Activated naive CD4-positive, alpha-beta T cell treated with anti-CD3 and anti-CD28 coated beads, Interleukin-2, amount 50 U/mL, for 16 hours (primary cell): ENCODE measurements around the gene KRT81.

ENCODE experiments used
- DNase-seq: peaks from one replicate; pipeline ENCODE4 v3.0.0-alpha.2; 2020

KRT81 gene

DNA sequence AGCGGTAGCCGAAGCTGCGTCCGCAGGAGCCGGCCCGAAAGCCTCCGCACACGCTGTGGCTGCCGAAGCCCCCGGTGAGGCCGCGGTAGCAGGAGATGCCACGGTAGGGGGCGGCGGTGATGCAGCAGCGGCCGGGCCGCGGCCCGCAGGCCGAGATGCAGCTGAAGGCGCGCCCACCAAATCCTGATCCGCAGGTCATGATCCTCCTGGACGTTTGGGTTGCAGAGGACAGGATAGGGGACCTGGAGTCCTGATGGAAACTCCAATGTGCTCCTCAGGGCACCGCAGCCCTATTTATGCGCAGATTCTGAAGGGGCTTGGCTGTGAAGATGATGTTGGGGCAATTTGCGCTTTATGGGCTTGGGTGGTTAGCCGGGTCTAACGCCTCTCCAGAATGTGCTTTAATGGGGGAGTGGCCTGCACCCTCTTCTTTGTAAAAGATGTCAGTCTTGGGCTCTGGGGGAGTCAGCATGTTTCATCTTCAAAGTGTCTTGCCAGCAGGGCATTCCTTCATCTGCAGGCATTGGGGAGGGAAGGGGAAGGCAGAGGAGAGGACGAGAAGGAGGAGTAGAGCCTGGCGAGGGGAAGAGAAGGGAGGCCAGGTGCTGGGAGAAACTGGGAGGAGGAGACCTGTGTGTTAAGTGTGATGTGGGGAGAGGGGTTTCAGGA, at the start of gene KRT81:
Gene KRT81, minus strand, starts transcription at position 268 of the 669 bp plus-strand sequence. Its CDS starts 69 bp downstream, at position 199.
- no peak for DNase-seq

DNA sequence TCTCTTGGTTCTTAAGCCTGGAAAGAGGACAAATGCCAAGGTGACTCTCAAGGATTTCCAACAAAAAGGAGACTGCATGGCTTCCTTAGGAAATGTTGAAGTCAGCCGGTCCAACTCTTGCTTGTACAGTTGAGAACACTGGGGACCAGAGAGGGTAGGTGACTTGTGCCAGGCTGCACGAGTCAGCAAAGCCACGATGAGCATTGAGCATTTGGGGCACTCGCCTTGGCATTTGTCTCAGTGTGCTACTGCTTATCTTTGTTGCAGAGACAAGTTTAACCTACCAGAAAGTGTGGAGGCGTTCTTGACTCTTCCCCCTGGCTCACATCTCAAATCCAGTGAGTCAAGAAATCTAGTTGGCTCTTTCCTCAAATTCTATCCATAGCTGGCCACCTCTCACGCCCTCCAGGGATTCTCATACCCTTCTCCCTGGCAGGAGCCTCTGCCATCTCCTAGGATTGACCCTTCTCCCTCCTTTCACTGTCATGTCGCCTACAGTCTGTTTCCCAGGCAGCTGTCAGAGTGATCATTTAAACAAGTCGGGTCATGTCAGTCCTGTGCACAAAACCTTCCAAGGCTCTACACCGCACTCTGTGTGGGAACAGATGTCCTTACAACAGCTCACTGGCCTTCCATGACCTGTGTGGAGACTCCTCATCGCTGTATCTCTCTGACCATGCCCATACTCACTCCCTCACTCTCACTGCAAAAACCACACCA, 47.1 kb upstream of the KRT81 start:
- DNase-seq = no peak

- DNase-seq = no peak
These were observed 45.7 kb upstream of the KRT81 start for GRCh38 chr12:52337054-52337453.

DNA sequence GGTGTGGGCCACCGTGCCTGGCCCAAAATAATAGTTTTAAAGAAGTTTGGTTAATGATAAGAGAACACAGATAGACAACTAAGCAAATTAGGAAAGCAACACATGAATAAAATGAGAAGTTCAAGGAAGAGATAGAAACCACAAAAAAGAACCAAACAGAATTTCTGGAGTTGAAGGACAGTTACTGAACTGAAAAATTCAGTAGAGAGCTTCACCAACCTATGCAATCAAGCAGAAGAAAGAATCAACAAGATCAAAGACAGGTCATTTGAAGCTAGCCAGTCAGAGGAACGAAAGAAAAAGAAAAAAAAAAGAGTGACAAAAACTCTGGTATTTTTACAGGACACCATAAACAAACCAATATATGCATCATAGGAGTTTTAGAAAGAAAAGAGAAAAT, 45.3 kb upstream of the KRT81 start:
- no peak for DNase-seq

- no peak for DNase-seq
These were observed 44.4 kb upstream of the KRT81 start for GRCh38 chr12:52335598-52336262.

GRCh38 chr12:52334185-52334584, 42.9 kb upstream of the KRT81 start:
- no peak for DNase-seq

DNA sequence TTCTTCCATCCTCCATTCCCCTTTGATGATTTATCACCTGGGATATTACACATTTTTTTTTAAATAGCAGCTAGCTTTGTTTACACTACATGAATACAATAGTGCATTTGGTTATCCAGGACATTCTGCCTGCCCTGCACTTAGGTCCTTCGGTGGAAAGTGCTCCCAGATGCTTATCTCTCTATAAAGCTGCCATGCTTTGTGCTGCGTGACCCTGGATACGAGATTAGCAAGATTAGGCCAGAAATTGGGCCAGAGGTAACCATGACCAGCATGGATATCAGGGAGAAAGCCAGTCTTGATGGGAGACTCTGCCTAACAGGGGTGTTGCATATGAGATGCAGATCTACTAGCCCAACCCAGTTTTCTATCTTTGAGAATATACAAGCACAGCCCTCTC, 42.0 kb upstream of the KRT81 start:
- no peak for DNase-seq

- no peak for DNase-seq
These were observed 41.0 kb upstream of the KRT81 start for GRCh38 chr12:52332381-52332780.

GRCh38 chr12:52331833-52332232, 40.5 kb upstream of the KRT81 start:
- DNase-seq = no peak

- no peak for DNase-seq
These were observed 39.7 kb upstream of the KRT81 start for GRCh38 chr12:52331039-52331438.

- DNase-seq = no peak
These were observed 36.6 kb upstream of the KRT81 start for GRCh38 chr12:52327830-52328500.

DNA sequence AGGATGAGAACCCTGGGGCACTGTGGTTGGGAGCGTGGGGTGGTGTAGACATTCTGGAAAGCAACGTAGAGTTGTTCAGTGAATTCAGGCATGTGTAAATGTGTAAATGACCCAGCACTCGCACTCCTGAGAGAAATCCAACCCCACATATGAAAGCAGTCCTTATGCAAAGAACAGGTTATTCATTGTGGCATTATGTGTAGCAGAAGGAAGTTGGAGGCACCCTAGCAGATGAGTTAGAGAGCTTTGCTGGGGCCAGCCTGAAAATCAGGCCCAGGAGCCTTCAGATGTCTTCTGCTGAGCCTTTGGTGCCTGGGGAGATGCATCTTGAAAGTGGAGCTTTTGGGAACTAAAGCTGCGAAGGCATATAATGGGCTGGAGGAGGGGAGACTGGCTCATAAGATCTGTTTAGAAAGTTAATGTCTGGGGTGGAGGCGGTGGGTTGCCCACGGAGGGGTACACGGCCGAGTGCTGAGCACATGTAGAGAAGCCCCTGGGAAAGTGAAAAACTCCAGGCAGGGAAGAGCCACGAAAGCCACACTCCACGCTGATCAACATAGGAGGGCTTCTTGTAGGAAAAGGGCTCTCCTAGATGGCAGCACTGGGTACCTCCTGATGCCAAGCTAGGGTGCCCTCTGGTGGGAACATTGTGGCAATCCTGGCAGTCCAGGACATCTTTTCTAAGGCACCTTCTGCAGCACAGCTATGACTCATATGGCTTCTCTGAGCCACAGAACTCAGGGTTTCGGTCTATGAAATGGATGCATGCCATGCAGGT, 35.9 kb upstream of the KRT81 start:
- peak; percentile 79 for DNase-seq

- no peak for DNase-seq
These were observed 32.8 kb upstream of the KRT81 start for GRCh38 chr12:52324153-52324444.

- no peak for DNase-seq
These were observed 32.2 kb upstream of the KRT81 start for GRCh38 chr12:52323416-52324152.

DNA sequence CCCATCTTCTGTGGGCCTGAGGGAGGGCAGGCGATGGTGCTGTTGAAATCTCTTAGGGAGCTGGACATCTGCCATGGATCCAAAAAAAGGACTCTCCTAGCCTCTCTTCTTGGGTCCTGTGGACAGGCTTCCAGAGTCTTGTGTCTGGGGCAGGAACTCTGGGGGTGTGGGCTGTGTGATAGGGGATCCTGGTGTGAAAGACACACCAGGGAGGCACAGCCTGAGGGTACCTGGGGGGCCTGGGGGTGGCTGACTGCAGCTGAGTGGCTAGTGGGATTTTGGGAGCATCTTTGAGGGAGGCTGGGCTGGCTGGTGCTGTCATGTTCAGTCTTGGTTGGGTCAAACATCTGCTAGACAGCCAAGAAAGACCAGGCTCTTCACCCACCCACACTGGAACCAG, 31.7 kb upstream of the KRT81 start:
- no peak for DNase-seq

DNA sequence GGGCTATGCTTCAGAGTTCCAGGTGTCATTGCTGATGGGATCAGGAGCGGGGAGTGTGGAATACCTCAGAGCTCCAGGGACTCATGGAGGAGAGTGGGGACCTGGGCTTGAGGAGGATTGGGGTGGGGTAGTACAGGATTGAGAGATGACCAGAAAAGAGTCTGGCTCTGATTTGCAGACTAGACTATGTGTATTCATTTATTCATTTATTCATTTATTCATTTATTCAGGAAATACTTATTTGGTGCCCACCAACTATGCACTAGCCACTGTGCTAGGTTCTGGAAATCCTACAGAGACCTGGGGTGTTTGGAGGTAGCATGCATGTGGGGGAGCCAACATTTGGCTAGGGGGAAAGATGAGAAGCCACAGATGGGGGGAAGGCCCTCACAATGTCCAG, 30.7 kb upstream of the KRT81 start:
- DNase-seq = no peak

GRCh38 chr12:52321418-52321817, 30.1 kb upstream of the KRT81 start:
- no peak for DNase-seq

DNA sequence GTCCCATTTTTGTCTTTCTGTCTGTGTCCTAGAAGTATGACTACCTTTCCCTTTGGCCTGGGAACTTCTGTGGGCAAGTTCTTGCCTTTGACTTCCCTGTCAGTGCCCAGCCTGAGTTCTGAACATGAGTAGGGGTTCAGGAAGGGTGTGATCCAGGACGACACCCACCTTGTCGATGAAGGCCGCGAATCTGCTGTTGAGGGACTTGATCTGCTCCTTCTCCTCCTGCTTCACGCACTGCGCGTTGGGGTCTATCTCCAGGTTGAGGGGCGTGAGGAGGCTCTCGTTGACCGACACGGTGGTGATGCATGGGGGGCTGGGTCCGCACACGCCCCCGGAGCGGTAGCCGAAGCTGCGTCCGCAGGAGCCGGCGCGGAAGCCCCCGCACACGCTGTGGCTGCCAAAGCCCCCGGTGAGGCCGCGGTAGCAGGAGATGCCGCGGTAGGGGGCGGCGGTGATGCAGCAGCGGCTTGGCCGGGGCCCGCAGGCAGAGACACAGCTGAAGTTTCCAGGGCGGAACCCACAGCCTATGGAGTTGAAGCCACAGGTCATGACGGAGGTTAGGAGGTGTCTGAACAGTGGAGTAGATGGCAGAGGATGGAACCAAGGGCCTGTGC, 29.6 kb upstream of the KRT81 start, which contains the start of gene KRT83:
Gene KRT83, minus strand, starts transcription at position 615 of the 617 bp plus-strand sequence. Its CDS starts 63 bp downstream, at position 552.
- no peak for DNase-seq

DNA sequence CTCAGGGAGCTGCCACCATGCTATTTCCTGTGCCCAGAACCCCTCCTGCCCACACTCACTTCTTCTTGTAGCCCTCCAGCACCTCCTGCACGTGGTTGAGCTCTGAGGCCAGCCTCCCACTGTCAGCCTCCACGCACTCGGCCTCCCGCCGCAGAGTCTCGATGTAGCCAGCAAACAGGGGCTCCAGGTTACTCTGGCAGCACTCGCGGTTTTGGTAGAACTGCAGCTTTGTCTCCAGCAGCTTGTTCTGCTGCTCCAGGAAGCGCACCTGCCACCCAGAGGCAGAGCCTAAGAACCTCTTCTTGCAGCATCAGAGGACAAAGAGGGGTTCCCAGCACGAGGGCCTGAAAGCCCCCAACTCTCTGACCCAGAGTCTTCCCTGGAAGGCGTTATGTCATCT, 27.8 kb upstream of the KRT81 start:
- no peak for DNase-seq

- DNase-seq = no peak
These were observed 27.1 kb upstream of the KRT81 start for GRCh38 chr12:52318241-52318990.
